GM13977 (cell line): ENCODE data around the gene MYOF.

ENCODE experiments used
- DNase-seq: peaks from one replicate; pipeline ENCODE4 v3.0.0; 2012; ENCODE audit warnings: low spot score
- in situ Hi-C: fragments of 300-500 bp; cut with MboI; formaldehyde crosslinking; loops from one replicate; pipeline ENCODE4 v1.12.0; 2022; ENCODE audit warnings: low sequenced_read_pairs, low pct_unique_long_range_greater_than_20kb, mixed read lengths, inconsistent platforms; ENCODE audit not compliant: unreplicated experiment
- TF ChIP-seq, protein P1 (sequence below): IDR thresholded peaks from 2 replicates; pipeline ENCODE4 v1.5.1; 2012; ENCODE audit warnings: mild to moderate bottlenecking, control low read depth; ENCODE audit not compliant: insufficient read depth; ENCODE audit errors: extremely low read depth, missing control alignments

MYOF gene

GRCh38 chr10:93512565-93512964 is 30.4 kb upstream of the MYOF start:
- DNase-seq: no peak
- TF ChIP-seq, protein P1, sequence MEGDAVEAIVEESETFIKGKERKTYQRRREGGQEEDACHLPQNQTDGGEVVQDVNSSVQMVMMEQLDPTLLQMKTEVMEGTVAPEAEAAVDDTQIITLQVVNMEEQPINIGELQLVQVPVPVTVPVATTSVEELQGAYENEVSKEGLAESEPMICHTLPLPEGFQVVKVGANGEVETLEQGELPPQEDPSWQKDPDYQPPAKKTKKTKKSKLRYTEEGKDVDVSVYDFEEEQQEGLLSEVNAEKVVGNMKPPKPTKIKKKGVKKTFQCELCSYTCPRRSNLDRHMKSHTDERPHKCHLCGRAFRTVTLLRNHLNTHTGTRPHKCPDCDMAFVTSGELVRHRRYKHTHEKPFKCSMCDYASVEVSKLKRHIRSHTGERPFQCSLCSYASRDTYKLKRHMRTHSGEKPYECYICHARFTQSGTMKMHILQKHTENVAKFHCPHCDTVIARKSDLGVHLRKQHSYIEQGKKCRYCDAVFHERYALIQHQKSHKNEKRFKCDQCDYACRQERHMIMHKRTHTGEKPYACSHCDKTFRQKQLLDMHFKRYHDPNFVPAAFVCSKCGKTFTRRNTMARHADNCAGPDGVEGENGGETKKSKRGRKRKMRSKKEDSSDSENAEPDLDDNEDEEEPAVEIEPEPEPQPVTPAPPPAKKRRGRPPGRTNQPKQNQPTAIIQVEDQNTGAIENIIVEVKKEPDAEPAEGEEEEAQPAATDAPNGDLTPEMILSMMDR: no peak
- in situ Hi-C loops: no loop called here

GRCh38 chr10:93509816-93510215 is 27.7 kb upstream of the MYOF start:
- in situ Hi-C loops: no loop called here
- DNase-seq: no peak

DNA sequence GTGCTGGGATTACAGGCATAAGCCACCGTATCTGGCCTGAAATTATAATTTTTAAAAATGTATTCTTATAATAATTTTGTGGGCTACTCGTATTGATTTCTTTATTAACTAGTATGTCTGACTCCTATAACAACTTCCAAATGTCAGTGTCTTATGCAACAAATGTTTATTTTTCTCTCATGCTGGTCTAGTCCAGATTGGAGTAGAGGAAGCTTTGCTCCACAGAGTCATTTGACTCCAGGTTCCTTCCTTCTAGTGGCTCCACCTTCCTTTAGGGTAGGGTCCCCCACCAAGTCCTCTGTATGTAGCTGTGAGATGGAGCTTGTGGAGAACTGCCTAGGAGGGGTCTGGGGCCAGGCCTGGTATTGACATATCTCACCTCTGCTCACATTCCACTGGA is 22.9 kb upstream of the MYOF start:
- DNase-seq: no peak
- in situ Hi-C loops: no loop called here
- TF ChIP-seq, protein P1: no peak

More at GRCh38 chr10:93509816-93510215, 27.7 kb upstream of the MYOF start:
- TF ChIP-seq, protein P1: no peak

DNA sequence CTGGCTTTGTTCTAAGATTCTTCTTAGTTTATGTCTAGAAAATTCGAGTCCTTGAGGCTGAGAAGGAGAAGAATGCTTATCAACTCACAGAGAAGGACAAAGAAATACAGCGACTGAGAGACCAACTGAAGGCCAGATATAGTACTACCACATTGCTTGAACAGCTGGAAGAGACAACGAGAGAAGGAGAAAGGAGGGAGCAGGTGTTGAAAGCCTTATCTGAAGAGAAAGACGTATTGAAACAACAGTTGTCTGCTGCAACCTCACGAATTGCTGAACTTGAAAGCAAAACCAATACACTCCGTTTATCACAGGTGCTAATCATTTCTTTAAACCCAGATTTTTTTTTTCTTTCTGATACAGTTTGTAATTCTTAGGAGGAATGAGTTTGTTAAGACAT is 20.9 kb upstream of the MYOF start:
- DNase-seq: peak; percentile 38
- in situ Hi-C loops: no loop called here
- TF ChIP-seq, protein P1: no peak

GRCh38 chr10:93501650-93502049 is 19.5 kb upstream of the MYOF start:
- no peak for DNase-seq
- in situ Hi-C loops: no loop called here
- TF ChIP-seq, protein P1: no peak

GRCh38 chr10:93498166-93498565 is 16.0 kb upstream of the MYOF start:
- in situ Hi-C loops: loop anchor here (25.0 kb wide), 1 partner anchor 411 kb away; no protein-coding TSS in a partner anchor

More at GRCh38 chr10:93498166-93498565, 16.0 kb upstream of the MYOF start:
- DNase-seq: no peak
- TF ChIP-seq, protein P1: no peak
